ENCODE data around the gene UNK.
"Not testable (repeated sequence)": the region's sequence is repeated elsewhere in the genome, so short reads cannot be mapped to it uniquely, and the experiment has no call there.

The UNK gene

GRCh38 chr17:75809631-75810111, 25.1 kb downstream of the UNK start:
- Mint-ChIP-seq H3K4me3 (no peak overlapping the region), H3K27ac (no peak overlapping the region), H3K36me3 (ENCODE audit: low read depth) (peaks cover 31% of the 10 kb centered on the region), H3K27me3 (ENCODE audit: low read depth) (no peaks in the 10 kb centered on the region), H3K4me1 (peaks cover 6% of the 10 kb centered on the region), H3K9me3 (no peaks in the 10 kb centered on the region)
- TF ChIP-seq CTCF (IDR thresholded peaks at IDR 0.05; ENCODE audit: unreplicated experiment in 3 of 3) = no peak

GRCh38 chr17:75810216-75810615, 25.6 kb downstream of the UNK start:
- peaks cover 6% of the 10 kb centered on the region for H3K4me1 Mint-ChIP-seq
- no peak overlapping the region for H3K4me3 Mint-ChIP-seq
- H3K27ac Mint-ChIP-seq = no peak overlapping the region
- H3K36me3 Mint-ChIP-seq (ENCODE audit: low read depth) = peaks cover 30% of the 10 kb centered on the region
- H3K27me3 Mint-ChIP-seq (ENCODE audit: low read depth) = no peaks in the 10 kb centered on the region
- no peaks in the 10 kb centered on the region for H3K9me3 Mint-ChIP-seq
- no peak for TF ChIP-seq CTCF (IDR thresholded peaks at IDR 0.05; ENCODE audit: unreplicated experiment in 3 of 3)

GRCh38 chr17:75810756-75811155, 26.1 kb downstream of the UNK start:
- H3K27ac Mint-ChIP-seq; H3K4me3 Mint-ChIP-seq; H3K9me3 Mint-ChIP-seq; H3K27me3 Mint-ChIP-seq (ENCODE audit: low read depth); H3K4me1 Mint-ChIP-seq: not testable (repeated sequence)
- H3K36me3 Mint-ChIP-seq (ENCODE audit: low read depth) = peaks cover 26% of the 10 kb centered on the region

- H3K36me3 Mint-ChIP-seq (ENCODE audit: low read depth) = peaks cover 28% of the 10 kb centered on the region
- peaks cover 6% of the 10 kb centered on the region for H3K4me1 Mint-ChIP-seq
- H3K9me3 Mint-ChIP-seq = no peaks in the 10 kb centered on the region
- no peaks in the 10 kb centered on the region for H3K27me3 Mint-ChIP-seq (ENCODE audit: low read depth)
- no peak overlapping the region for H3K27ac Mint-ChIP-seq
- no peak overlapping the region for H3K4me3 Mint-ChIP-seq
- no peak for TF ChIP-seq CTCF (IDR thresholded peaks at IDR 0.05; ENCODE audit: unreplicated experiment in 3 of 3)
Measured at GRCh38 chr17:75811174-75811573, 26.6 kb downstream of the UNK start.

GRCh38 chr17:75812096-75813013, 27.7 kb downstream of the UNK start:
- H3K27me3 Mint-ChIP-seq (ENCODE audit: low read depth) = no peaks in the 10 kb centered on the region
- no peak overlapping the region for H3K4me3 Mint-ChIP-seq
- peak overlapping the region in 1 of 3 experiments; percentile 68 for H3K27ac Mint-ChIP-seq
- no peaks in the 10 kb centered on the region for H3K9me3 Mint-ChIP-seq
- H3K36me3 Mint-ChIP-seq (ENCODE audit: low read depth) = peaks cover 39% of the 10 kb centered on the region
- no peak for TF ChIP-seq CTCF (IDR thresholded peaks at IDR 0.05; ENCODE audit: unreplicated experiment in 3 of 3)
- peaks cover 6% of the 10 kb centered on the region for H3K4me1 Mint-ChIP-seq

- TF ChIP-seq CTCF (IDR thresholded peaks at IDR 0.05; ENCODE audit: unreplicated experiment in 3 of 3) = no peak
- H3K36me3 Mint-ChIP-seq (ENCODE audit: low read depth) = peaks cover 44% of the 10 kb centered on the region
- peak overlapping the region in 1 of 3 experiments; percentile 68 for H3K27ac Mint-ChIP-seq
- no peaks in the 10 kb centered on the region for H3K27me3 Mint-ChIP-seq (ENCODE audit: low read depth)
- no peaks in the 10 kb centered on the region for H3K9me3 Mint-ChIP-seq
- H3K4me1 Mint-ChIP-seq = peaks cover 5% of the 10 kb centered on the region
- no peak overlapping the region for H3K4me3 Mint-ChIP-seq
Measured at GRCh38 chr17:75813081-75814020, 28.7 kb downstream of the UNK start.

Measured in nephron (organoid).